GM18498 (cell line): ENCODE results near the gene C4B.
"Not testable (repeated sequence)": the region's sequence is repeated elsewhere in the genome, so short reads cannot be mapped to it uniquely, and the experiment has no call there.

Experiments used
- ATAC-seq: cut with Tn5 transposase; IDR thresholded peaks from one replicate; pipeline ENCODE4 v1.9.1; 2021; ENCODE audit warnings: mild to moderate bottlenecking, moderate library complexity; ENCODE audit not compliant: unreplicated experiment

The C4B gene

DNA sequence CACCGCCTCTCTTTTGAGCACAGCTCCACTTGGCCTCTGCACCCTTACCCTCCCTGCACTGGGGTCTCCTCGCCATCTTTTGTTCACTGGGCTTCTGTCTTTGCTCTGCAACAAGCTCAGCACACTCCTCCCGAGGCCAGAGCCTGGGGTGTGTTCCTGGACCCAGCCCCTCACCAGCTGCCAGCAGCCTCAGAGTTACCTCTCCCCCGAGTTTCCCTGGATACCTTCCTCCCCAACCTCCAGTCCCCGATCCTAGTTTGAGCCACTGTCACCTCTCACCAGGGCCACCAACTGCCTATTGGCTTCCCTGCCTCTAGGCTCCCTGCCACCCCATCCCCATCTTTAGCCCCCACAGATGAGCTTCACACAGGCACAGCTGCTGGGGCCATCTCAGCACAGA, 36.0 kb downstream of the C4B start:
- ATAC-seq: no peak

DNA sequence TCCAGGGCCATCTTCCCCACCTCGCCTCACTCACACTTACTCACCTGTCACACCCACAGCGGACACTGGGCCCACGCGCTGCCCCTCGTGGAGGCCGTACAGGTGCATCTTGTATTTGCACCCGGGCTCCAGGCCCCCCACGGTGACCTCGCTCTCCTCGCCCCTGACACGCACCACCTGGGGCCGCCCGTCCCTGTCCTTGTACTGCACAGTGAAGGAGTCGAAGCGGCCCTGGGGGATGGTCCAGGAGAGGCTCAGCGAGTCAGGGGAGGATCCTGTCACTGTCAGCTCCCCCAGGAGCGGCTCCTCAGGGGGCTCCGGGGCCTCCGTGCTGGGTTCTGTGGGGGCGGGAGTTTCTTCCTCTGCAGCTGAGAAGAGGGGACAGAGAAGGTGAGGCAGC, 38.0 kb downstream of the C4B start:
- ATAC-seq: not testable (repeated sequence)

DNA sequence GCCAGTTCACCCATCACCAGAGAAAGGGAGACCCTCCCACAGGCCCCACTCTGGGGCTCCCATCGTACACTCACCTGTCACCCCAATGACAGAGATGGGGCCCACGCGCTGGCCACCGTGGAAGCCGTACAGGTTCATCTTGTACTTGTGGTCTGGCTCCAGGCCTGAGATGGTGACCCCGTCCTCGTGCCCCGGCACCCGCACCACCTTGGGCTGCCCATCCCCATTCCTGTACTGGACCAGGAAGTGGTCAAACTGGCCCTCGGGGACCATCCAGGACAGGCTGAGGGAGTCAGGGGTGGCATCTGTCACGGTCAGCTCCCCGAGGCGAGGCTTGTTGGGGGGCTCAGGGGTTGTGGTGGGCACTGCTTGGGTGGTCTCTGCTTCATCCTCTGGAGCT, 38.7 kb downstream of the C4B start:
- not testable (repeated sequence) for ATAC-seq

DNA sequence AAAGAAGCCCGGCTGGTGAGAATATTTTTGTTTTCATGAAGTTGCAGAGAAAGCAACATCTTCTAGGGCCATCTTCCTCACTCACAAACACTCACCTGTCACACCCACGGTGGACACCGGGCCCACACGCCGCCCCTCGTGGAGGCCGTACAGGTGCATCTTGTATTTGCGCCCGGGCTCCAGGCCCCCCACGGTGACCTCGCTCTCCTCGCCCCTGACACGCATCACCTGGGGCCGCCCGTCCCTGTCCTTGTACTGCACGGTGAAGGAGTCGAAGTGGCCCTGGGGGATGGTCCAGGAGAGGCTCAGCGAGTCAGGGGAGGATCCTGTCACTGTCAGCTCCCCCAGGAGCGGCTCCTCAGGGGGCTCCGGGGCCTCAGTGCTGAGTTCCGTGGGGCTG, 41.2 kb downstream of the C4B start:
- not testable (repeated sequence) for ATAC-seq

DNA sequence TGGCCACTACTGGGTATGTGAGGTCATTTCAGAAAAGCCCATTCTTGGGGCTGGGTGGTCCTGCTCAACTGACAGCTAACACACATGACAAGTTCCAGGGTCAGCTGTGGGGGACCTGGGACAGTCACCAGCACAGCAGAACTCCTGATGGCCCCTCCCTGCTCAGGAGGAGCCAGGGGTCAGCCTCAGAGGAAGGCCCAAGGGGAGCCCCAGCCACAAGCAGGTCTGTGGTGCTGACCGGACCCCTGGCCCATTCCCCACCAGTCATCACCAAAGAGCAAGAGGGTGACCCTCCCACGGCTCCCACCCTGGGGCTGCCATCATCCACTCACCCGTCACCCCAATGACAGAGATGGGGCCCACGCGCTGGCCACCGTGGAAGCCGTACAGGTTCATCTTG, 41.7 kb downstream of the C4B start:
- no peak for ATAC-seq

DNA sequence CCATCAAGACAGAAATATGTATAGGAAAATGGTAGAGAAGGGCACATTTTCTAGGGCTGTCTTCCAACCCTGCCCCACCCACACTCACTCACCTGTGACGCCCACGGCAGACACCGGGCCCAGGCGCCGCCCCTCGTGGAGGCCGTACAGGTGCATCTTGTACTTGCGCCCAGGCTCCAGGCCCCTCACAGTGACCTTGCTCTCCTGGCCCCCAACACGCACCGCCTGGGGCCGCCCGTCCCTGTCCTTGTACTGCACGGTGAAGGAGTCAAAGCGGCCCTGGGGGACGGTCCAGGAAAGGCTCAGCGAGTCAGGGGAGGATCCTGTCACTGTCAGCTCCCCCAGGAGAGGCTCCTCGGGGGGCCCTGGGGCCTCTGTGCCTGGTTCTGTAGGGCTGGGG, 43.4 kb downstream of the C4B start:
- no peak for ATAC-seq

DNA sequence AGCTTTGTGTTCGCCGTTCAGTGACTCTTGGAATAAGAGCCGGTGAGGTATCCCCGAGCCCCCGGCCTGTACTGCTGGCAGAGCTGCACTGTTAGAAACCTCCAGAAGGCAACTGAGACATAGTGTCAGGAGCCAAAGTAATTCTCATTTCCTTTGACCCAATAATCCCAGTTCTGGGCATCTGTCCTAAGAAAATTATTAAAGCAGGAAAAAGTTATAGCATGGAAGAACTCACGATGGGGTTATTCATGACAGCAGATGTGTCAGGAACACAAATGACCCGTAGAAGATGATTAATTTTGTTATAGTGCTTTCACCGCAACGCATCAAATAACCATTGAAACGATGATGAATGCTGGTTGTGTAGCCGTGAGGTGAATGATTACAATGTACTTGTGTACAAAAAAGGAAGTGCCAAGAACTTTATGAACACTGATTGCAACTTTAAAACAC, 43.9 kb downstream of the C4B start:
- no peak for ATAC-seq

DNA sequence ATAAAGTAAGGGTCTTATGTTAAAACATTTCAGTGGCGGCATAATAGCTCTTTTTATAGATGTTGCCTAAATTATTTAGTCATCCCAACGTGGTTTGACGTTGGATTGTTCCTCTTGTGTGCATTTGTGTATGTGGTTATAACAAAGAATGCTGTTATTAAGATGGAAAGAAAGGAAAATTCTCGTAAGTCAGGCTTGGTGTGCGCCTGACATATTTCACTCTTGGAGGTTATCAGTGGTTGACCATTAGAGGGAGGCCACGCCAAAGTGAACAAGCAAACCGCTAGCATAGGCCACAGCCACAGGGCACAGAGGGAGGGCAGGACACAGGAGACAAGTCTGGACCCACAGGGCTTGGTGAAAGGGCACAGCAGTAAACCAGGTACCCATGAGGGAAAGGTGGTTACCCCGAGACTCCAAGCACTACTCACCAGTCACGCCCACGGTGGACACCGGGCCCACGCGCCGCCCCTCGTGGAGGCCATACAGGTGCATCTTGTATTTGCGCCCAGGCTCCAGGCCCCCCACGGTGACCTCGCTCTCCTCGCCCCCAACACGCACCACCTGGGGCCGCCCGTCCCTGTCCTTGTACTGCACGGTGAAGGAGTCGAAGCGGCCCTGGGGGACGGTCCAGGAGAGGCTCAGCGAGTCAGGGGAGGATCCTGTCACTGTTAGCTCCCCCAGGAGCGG, 46.5 kb downstream of the C4B start:
- no peak for ATAC-seq

DNA sequence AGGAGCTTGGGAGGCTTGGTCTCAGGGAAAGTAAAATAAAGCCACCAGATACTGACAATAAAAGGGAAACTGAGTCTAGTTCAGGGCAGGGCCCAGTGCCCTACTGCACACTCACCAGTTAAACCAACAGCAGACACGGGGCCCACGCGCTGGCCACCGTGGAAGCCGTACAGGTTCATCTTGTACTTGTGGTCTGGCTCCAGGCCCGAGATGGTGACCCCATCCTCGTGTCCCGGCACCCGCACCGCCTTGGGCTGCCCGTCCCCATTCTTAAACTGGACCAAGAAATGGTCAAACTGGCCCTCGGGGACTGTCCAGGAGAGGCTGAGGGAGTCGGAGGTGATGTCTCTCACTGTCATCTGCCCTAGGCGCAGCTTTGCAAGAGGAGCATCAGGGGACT, 50.1 kb downstream of the C4B start:
- no peak for ATAC-seq

DNA sequence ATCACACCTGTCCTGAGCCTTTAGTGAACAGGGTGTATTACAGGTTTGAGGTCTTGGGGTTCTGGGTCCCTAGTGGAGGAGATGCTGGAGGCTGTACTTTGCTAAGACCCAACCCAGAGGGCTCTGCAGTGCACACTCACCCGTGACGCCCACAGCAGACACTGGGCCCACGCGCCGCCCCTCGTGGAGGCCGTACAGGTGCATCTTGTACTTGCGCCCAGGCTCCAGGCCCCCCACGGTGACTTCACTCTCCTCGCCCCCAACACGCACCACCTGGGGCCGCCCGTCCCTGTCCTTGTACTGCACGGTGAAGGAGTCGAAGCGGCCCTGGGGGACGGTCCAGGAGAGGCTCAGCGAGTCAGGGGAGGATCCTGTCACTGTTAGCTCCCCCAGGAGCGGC, 52.9 kb downstream of the C4B start:
- not testable (repeated sequence) for ATAC-seq

DNA sequence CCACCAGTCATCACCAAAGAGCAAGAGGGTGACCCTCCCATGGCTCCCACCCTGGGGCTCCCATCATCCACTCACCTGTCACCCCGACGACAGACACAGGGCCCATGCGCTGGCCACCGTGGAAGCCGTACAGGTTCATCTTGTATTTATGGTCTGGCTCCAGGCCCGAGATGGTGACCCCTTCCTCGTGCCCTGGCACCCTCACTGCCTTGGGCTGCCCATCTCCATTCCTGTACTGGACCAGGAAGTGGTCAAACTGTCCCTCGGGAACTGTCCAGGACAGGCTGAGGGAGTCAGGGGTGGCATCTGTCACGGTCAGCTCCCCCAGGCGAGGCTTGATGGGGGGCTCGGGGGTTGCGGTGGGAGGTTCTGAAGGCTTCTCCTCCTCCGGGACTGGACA, 53.7 kb downstream of the C4B start:
- not testable (repeated sequence) for ATAC-seq

DNA sequence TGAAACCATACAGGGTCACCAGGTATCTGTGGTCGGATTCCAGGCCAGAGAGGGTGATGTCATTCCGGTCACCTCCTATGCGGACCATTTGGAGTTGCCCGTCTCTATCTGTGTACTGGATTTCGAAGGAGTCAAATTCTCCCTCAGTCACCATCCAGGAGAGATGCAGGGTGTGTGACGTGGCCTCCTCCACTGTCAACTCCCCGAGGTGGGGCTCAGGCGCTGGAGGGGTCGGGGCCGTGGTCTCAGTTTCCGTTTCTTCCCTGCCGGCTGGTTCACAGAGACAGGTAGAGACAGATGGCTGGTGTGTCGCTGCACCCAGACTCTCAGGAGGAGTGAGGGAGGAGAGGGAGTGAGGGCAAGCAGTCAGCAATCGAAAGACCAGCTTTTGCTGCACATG, 54.3 kb downstream of the C4B start:
- ATAC-seq: no peak

DNA sequence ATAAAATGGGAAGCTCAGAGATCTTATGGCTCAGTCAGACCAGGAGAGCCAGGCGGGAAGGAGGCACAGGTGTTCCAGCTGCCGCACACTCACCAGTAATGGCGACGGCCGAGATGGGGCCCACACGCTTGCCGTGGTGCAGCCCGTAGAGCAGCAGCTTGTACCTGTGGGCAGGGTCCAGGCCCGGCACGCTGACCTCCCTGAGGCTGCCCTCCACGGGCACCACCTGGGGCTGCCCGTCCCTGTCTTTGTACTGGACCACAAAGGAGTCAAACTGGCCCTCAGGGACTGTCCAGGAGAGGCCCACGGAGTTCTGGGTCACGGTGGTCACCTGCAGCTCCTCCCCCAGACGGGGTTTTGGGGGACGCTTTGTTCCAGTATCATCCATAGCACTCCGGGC, 54.9 kb downstream of the C4B start:
- ATAC-seq: no peak

DNA sequence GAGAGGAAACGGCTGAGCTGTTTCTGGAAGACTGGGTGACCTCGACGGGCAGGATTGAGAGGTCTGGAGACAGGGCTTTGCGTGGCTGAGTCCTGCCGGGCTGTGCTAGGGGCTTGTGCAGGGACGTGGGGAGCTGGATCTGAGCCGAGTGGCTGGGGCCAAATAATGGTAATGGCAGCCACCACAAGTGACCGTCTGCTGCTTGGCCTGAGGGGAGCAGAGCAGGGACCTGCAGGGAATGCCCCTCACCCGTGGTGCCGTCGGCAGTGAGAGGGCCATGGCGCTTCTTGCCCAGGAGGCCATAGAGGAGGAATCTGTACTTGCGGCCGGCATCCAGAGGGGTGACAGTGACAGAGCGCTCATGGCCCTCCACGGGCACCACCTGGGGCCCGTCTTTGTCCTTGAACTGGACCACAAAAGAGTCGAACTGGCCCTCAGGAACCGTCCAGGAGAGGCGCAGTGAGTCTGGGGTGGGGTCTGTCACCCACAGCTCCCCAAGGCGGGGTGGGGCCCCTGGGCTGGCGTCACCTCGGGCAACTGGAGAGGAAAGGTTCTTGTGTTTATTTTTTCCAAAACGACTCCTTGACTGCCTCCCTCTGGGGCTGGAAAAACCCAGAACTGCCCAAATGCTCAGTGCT, 55.4 kb downstream of the C4B start:
- no peak for ATAC-seq

DNA sequence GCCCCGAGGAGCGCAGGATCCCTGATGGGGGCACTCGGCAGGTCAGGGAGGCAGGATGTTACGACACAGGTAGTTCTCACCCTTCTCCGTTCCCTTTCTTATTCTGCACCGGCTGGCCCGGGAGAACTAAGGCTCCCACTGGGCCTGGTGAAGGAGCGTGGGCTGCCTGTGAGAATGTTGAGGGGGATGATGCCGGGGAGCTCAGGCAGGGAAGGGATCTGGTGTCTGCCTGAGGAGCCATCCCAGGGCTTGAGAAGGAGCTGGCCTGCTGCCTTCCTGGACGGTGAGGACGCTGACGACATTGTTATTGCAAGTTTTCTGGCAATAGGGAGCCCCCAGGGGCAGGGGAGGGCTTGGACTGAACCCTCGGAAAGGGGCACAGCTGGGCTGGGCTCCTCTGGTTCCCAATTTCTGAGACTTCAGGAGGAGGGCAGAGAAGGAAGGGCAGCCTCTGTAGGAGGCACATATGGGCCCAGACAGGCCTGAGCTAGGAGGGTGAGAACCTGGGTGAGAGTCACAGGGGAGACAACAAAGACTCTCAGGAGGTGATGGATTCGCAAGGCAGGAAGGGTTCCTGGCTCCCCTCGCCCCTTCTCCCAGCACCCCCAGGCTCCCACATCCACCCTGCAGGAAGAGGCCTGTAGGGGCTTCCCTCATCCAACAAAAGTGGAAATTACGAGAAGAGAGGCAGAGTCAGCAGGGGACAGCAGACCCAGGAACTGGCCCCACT, 56.4 kb downstream of the C4B start:
- no peak for ATAC-seq

DNA sequence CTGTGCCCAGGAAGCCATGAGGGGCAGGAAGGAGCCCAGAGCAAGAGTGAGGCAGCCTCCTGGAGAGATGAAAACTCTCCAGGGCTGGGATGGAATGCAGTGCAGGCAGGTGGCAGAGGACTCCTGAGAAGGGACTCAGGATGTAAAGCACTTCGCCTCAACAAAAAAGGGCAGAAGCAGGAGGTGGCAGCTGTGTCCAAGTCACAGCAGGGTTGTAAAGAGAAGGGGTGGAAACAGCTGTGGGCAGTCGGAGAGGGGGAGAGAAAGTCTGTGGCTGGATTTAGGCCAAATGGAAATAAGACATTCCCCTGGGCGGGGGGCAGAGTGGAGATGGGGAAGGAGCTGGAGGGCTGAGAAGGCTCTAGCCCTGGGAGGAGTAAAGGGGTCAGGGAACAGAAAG, 58.5 kb downstream of the C4B start:
- no peak for ATAC-seq

DNA sequence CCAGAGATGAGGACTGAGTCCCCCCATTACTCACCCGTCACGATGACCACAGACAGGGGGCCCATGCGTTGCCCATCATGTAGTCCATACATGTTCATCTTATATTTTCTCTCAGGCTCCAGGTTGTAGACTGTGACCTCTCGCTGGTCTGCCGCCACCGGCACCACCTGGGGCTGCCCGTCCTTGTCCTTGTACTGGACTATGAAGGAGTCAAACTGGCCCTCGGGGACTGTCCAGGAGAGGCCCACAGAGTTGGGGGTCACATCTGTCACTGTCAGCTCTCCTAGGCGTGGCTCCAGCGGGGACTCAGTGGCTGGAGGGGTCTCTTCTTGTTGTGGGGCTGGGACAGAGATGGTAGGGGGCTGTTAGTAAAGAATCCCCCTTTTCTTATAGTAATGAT, 59.0 kb downstream of the C4B start:
- no peak for ATAC-seq

DNA sequence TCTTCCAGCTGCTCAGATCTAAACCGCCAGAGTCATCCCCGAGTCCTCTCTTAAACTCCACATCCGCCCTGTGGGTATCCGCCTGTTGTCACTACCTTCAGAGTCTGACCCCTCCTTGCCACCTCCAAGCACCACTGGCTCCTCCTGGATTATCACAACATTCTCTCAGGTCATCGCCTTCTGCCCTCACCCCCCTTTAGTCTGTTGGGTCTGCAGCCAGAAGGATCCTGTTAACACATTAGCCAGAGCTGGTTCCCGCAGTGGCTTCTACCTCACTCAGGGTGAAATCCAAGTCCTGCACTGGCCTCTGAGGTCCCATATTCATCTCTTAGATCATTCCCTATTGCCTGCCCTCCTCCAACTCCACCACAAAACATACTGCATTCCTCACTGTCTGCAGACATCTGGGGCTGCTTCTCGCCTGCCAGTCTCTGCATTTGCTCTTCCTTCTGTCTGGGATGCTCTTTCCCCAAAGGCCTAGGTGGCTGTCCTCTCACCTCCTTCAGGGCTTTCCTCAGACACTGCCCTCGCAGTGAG, 60.5 kb downstream of the C4B start:
- ATAC-seq: no peak

DNA sequence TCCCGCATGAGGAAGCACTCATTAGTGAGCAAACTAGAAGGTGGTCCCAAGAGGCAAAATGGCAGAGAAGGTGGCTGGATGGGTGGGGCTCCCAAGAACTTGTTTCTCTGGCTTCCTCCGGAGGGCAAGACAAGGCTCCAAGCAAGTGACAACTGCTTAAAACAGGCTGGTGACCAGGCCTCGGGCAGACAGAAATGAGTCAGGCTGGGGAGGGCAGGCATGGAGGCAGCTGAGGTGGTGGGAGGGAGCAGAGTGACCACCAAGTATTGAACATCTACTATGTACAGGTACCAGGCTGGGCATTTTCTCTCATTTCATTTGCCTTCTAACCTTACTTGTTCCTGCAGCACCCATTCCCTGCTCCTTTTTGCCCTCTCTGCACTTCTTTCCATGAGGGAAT, 61.2 kb downstream of the C4B start:
- no peak for ATAC-seq

DNA sequence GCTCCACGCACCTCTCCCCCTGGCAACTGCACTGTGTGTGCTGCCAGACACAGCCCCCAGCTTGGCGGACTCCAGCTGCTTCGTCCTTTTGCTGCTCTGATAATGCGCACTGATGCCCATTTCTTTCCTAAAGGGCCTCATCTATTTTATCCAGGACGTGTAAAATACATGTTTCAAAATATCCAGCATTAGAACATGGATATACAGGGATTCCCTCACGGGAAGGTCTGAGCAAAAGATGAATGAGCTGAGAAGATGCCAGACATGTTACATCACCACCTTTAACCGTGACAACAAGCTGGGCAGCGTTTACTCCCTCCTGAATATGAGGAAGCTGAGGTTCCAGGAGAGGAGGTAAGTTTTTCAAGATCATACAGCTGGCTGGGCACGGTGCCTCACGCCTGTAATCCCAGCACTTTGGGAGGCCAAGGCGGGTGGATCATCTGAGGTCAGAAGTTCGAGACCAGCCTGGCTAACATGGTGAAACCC, 61.8 kb downstream of the C4B start:
- no peak for ATAC-seq

DNA sequence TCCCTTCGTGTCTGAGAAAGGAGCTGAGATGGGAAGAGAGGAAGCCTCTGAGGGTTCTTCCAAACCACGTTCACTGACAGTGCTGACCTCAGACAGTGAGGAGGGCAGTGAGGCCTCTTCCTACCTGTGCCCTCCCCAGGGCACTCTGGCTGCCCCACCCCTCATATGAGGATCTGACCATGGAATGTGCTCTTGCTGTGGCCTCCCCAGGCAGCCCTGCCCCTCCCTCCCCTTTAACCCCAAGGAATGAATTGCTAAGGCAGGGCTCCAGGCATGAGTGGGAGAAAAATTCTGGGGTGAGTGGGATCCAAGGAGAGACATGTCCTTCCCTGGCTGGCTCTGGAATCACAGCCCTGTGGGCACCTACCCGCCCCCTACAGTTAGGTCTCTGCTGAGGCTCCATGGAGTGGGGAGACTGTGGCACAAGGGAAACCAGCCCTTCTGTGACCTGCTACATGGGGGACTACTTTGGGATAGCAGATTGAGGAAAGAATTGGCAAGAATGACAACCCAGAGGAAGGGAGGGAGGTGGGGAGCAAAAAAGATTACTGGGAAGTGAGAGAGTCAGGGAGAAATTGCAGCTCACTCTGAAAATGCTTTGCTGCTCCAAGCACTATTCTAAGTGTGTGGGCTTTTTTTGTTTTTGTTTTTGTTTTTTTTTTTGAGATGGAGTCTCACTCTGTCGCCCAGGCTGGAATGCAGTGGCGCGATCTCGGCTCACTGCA, 65.1 kb downstream of the C4B start:
- ATAC-seq: no peak
